Measurements from ENCODE around the gene PPHLN1. TPM values are rescaled to one million over a fixed set of nuclear protein-coding genes. Genes with fewer than 3 reads are reported as not detected.

The PPHLN1 gene
- total and polyA plus RNA-seq, 7 donors: 25.2 to 66.7 (median 52.3) TPM

- no peaks in the 10 kb centered on the region for H3K4me1 ChIP-seq
- TF ChIP-seq EP300 (IDR thresholded peaks at IDR 0.05): no peak
- TF ChIP-seq CTCF (IDR thresholded peaks at IDR 0.05): no peak
- no peak for TF ChIP-seq POLR2A (IDR thresholded peaks at IDR 0.05)
- TF ChIP-seq POLR2AphosphoS5 (IDR thresholded peaks at IDR 0.05): no peak
- H3K36me3 ChIP-seq: peaks cover 0 to 66% (median 9%) of the 10 kb centered on the region in 4 donors
- 94 to 95% methylated on average over 2 of the region's 2 CpGs for WGBS, 2 donors
- no peak for DNase-seq
- no peak overlapping the region for H3K4me3 ChIP-seq
- intact Hi-C loops (cut with DNase I): no loop called here
- H3K9me3 ChIP-seq: no peaks in the 10 kb centered on the region
- H3K27me3 ChIP-seq: no peaks in the 10 kb centered on the region
- H3K27ac ChIP-seq: no peak overlapping the region
Observed at GRCh38 chr12:42315108-42315507, 10.9 kb upstream of the PPHLN1 start.

- TF ChIP-seq POLR2A (IDR thresholded peaks at IDR 0.05) (no peak), POLR2AphosphoS5 (IDR thresholded peaks at IDR 0.05) (no peak), EP300 (IDR thresholded peaks at IDR 0.05) (no peak)
- H3K9me3 ChIP-seq: no peaks in the 10 kb centered on the region
- peaks cover 0 to 12% (median 4%) of the 10 kb centered on the region in 4 donors for H3K4me1 ChIP-seq
- H3K27me3 ChIP-seq: no peaks in the 10 kb centered on the region
- no peak overlapping the region for H3K27ac ChIP-seq
- intact Hi-C loops (cut with DNase I): no loop called here
- no peak overlapping the region for H3K4me3 ChIP-seq
- DNase-seq: no peak
- H3K36me3 ChIP-seq: peaks cover 0 to 57% (median 7%) of the 10 kb centered on the region in 4 donors
Observed at GRCh38 chr12:42320796-42321195, 5.2 kb upstream of the PPHLN1 start.

GRCh38 chr12:42322567-42322966 is 3.4 kb upstream of the PPHLN1 start:
- H3K27me3 ChIP-seq: no peaks in the 10 kb centered on the region
- intact Hi-C loops (cut with DNase I): no loop called here
- H3K27ac ChIP-seq: no peak overlapping the region
- H3K36me3 ChIP-seq: peaks cover 0 to 39% (median 3%) of the 10 kb centered on the region in 4 donors
- peaks cover 0 to 21% (median 14%) of the 10 kb centered on the region in 4 donors for H3K4me1 ChIP-seq
- TF ChIP-seq POLR2AphosphoS5 (IDR thresholded peaks at IDR 0.05): no peak
- no peak for TF ChIP-seq CTCF (IDR thresholded peaks at IDR 0.05)
- no peak for TF ChIP-seq POLR2A (IDR thresholded peaks at IDR 0.05)
- no peak for TF ChIP-seq EP300 (IDR thresholded peaks at IDR 0.05)
- no peaks in the 10 kb centered on the region for H3K9me3 ChIP-seq
- no peak for DNase-seq
- H3K4me3 ChIP-seq: no peak overlapping the region

- 95 to 96% methylated on average over 6 of the region's 6 CpGs for WGBS, 2 donors
Observed at GRCh38 chr12:42323856-42324255, 2.1 kb upstream of the PPHLN1 start.

GRCh38 chr12:42325326-42325652 is 678 bp upstream of the PPHLN1 start:
- peaks cover 0 to 28% (median 19%) of the 10 kb centered on the region in 4 donors for H3K4me1 ChIP-seq
- H3K27me3 ChIP-seq: no peaks in the 10 kb centered on the region
- H3K4me3 ChIP-seq: peak overlapping the region; percentile 65 to 80 (median 72)
- 34 to 45% methylated on average over 7 of the region's 7 CpGs for WGBS, 2 donors
- H3K9me3 ChIP-seq: no peaks in the 10 kb centered on the region
- intact Hi-C loops (cut with DNase I): no loop called here
- TF ChIP-seq EP300 (IDR thresholded peaks at IDR 0.05) (no peak), CTCF (IDR thresholded peaks at IDR 0.05) (no peak), POLR2A (IDR thresholded peaks at IDR 0.05) (no peak), POLR2AphosphoS5 (IDR thresholded peaks at IDR 0.05) (no peak)
- peaks cover 0 to 31% (median 3%) of the 10 kb centered on the region in 4 donors for H3K36me3 ChIP-seq
- peak overlapping the region; percentile 82 to 93 (median 90) for H3K27ac ChIP-seq
- no peak for DNase-seq

More at GRCh38 chr12:42323856-42324255, 2.1 kb upstream of the PPHLN1 start:
- Histone ChIP-seq H3K27me3 (no peaks in the 10 kb centered on the region), H3K36me3 (peaks cover 0 to 35% (median 3%) of the 10 kb centered on the region in 4 donors), H3K9me3 (no peaks in the 10 kb centered on the region), H3K4me3 (no peak overlapping the region), H3K27ac (no peak overlapping the region), H3K4me1 (peaks cover 0 to 28% (median 19%) of the 10 kb centered on the region in 4 donors)
- intact Hi-C loops (cut with DNase I): no loop called here
- DNase-seq: no peak
- TF ChIP-seq CTCF (IDR thresholded peaks at IDR 0.05) (no peak), EP300 (IDR thresholded peaks at IDR 0.05) (no peak), POLR2A (IDR thresholded peaks at IDR 0.05) (no peak), POLR2AphosphoS5 (IDR thresholded peaks at IDR 0.05) (no peak)

All from sigmoid colon (tissue), 7 donors.